SKM-1 treated with dmso at 0.1 percent for 144 hours (cell line): Measurements from ENCODE around the gene PGAP6.
"Not testable (repeated sequence)": the region's sequence is repeated elsewhere in the genome, so short reads cannot be mapped to it uniquely, and the experiment has no call there.

Source experiments
- DNase-seq: peaks from one replicate; lab custom pipeline; 2025; ENCODE audit not compliant: unreplicated experiment; lab: John Stamatoyannopoulos, UW

Gene PGAP6

DNA sequence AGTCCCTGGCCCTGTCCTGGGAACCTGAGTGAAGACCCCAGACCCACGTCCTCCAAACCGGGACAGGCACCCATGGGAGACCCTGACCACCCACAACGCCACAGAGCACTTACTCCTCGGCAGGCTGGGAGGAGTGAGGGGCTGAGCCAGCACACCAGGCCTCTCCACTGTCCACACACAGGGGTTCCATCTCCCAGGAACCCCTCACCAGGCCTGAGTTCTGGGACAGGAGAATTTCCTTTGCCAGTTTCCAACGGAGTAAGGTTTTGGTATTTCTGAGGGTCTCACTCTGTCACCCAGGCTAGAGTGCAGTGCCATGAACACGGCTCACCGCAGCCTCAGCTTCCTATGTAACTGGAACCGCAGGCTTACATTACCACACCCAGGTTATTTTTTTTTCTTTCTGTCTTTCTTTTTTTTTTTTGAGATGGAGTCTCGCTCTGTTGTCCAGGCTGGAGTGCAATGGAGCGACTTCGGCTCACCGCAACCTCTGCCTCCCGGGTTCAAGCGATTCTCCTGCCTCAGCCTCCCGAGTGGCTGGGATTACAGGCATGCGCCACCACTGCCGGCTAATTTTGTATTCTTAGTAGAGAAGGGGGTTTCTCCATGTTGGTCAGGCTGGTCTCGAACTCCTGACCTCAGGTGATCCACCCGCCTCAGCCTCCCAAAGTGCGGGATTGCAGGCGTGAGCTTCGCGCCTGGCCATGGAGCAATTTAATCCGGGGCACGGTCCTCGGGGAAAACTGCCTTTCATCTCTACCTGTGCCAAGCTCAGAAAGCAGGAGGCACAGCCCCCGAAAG is 1.6 kb downstream of the PGAP6 start:
- DNase-seq = no peak

DNA sequence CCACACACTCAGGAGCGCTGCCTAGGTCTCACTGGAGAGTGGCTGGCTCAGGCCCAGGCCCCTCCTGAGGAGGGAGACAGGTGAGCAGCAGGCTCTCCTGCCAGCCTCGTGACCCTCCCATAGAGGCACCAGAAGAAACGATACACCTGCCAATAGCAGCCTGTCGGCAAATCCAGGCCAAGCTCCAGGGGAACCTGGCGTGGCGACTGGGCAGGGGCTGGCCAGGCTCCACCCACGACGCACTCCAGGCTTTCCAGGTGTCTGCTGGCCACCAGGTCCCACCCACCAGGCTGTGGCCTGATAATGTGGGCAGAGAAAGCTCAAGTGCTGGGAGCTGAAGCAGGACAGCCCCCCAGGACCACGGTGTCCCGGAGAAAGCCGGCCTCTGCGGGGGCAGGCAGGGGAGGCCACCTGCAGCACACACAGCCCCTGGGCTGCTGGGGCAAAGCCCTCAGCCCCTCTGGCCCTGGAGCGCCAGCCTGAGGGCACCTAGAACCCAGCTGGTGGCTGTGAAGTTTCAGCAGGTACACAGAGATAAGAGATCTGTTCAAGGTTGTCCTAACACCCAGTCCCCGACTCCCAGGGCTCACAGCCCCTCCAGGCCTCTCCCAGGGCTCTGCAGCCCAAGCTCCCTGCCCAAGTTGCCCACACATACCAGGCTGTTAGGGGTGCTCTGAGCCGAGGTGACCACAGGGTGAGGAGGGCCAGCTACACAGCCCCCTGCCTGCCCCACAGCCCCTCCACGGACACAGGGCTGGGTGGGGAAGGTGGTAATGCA is 2.4 kb downstream of the PGAP6 start:
- DNase-seq = no peak

DNA sequence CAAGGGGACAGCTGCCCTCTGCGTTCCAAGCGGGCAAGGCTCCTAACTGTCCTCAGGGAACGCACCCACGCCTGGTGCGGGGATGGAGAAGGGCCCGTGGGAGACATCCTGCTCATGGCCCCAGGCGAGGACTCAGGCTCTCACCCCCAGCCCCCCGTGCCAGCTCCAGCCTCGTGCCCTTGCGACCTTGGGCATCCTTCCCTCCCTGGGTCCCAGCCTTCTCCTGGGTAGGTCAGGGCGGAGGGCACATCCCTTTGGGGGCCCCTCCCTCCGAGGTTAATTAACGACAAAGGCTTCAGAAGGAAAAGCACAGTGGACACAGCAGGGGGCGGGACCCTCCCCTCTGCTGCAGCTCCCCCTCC is 3.0 kb downstream of the PGAP6 start:
- no peak for DNase-seq

DNA sequence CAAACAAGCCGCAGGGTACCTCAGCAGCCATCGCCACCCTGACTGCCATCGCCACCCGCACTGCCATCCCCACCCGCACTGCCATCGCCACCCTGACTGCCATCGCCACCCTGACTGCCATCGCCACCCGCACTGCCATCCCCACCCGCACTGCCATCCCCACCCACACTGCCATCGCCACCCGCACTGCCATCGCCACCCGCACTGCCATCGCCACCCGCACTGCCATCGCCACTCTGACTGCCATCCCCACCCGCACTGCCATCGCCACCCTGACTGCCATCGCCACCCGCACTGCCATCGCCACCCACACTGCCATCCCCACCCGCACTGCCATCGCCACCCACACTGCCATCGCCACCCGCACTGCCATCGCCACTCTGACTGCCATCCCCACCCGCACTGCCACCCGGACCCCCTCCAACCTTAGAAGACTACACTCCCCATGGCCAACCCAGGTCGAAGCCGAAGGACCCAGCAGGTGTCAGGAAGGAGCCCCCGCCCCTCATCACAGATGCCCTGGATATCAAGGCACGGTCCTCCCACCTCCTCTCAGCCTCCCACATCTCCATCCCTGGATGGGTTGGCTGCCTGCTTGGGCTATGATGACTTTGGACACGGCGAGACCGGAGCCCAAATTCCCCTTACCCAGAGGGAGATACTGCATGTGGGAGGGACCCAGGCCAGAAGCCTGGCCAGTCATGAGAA is 3.5 kb downstream of the PGAP6 start:
- not testable (repeated sequence) for DNase-seq

DNA sequence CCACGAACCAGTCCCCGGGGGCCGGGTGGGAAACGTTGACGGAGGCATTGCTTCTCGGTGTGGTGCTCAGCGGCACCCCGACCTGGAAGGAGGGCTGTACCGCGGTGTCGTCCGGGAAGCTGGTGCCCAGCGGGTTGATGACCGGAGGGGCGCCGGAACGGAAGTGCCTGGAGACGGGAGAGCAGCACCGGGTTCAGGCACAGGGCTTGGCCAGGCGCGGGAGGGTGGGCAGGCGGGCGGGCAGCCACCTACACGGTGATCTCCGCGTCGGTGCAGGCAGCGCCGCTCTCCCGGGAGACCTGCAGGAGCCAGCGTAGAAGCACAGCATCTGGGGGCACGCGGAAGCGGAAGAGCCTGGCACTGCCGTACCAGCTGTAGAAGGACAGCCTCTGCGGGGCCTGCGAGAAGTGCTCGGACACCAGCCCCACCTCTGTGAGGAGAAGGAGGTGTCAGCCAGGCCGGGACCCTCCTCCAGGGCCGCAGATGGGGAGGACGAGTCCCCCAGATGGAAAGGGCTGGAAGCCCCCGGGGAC is 4.3 kb downstream of the PGAP6 start:
- DNase-seq = no peak

DNA sequence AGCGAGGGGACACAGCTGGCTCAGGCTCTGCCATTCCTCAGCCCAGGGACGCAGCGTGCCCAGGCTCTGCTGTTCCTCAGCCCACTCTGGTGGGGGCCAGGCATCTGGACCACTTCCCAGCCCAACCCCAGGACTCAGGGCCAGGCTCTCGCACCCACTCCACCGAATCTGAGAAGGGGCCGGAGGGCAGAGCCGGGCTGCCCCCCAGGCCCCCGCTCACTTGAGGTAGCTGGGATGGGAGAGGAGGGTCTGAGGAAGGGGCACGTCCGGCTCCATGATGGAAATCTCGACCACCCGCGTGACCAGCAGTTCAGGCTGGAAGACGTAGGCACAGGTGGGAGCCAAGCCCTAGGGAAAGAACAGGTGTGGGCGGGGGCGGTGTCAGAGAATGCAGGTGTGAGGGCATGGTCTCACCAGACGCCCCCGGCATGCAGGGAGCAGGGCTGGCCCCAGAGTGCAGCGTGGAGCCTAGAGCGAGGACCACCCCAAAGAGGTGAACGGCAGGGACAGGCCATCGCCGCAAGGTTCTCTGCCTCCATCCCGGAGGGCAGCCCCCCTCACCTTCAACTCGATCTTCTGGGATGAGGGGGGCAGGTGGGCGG is 4.9 kb downstream of the PGAP6 start:
- no peak for DNase-seq

DNA sequence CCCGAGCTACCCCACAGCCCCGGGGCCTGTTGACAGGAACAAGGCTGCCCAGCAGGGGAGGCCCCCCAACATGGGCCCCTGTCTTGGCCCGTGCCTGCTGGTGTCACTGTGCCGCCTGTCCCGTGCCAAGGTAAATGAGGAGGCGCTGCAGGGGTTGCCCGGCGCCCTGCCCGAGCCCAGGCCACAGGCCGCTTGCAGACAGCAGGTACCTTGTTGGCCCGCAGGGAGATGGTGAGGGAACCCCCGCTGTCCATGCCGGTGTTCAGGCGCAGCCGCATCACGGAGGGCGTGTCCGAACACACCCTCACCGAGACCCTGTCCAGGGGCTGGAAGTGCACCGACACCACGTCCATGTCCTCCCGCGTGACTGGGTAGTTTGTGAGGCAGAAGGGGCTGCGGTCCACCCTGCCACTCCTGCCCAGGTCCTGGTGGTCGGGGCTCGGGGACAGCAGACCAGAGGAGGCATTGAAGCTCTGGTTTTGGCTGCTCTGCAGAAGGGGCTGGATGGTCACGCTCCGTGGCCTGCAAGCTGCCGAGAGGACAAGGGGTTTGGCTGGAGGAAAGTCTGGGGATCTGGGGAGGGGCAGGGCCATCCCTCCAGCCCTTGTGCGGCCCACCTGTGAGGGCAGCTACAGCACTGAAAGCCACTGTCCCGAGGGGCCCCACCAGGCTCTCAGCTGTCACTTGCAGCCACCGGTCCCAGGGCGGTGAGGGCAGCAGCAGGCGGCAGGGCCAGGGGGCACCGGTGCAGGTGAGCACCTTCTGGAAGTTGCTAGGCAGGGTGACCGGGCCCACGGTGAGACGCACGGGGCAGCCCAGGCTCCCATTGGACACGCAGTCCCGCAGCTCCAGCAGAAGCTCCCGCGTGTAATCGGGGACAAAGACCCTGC is 5.6 kb downstream of the PGAP6 start:
- DNase-seq = no peak

DNA sequence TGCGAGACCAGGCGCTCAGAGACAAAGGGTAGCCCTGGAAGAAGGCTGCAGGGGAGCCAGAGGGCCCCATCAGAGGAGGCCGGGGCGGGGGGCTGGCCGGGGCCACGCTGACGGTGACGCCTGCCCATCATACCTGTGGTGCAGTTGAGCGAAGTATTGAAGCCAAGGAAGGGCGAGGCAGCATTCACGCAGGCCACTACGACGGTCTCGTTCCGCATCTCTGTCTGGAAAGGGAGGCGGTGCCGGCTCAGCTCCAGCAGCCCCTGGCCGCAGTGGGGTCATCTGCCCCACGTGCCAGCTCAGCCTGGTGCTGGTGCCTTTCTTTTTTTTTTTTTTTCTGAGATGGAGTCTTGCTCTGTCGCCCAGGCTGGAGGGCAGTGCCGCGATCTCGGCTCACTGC is 6.6 kb downstream of the PGAP6 start:
- no peak for DNase-seq

DNA sequence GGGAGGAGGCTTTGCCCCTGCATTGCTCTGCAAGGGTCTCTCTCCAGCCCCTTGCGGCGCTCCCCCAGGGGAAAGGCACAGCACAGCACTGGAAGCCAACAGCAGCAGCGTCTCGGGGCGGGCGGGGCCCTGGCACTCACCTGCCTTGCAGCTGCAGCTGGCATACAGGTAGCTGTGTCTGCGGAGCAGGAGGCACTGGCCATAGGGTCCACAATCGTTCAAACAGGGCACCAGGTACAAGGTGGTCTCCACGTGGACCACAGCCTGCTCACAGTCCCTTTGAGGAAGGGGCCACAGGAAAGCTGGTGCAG is 7.2 kb downstream of the PGAP6 start:
- no peak for DNase-seq

DNA sequence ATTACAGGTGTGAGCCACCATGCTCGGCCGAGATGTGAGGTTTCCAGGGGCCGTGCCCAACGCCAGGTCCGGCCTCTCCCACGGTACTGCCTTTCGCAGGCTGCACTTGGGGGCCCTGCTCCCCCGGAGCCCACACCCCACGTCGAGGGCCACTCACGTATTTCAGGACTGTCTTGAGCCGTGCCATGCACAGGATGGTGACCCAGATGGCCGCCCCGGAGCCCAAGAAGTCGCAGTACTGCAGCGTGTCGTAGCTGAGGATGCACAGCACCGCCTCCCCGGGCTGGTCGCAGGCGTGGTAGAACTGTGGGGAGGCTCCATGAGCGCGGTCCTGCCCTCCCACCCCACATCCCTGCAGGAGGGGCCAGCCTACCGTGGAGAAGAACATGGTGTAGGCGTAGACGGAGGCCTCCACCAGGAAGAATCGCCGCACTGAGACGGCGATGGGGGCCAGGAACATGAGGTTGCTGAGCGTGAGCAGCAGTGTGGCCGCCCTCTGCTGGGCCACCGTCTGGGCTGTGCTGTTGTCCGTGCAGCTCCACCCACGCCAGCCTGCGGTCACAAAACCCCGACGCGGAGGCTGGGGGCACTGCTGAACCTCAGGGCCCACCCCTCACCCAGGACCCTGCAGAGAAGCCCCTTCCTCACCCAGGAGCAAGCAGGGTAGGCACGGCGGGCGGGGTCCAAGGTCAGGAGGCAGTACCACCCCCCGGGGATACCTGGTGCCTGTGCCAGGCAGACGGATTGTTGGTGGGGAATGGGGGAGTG is 7.7 kb downstream of the PGAP6 start:
- DNase-seq = no peak

DNA sequence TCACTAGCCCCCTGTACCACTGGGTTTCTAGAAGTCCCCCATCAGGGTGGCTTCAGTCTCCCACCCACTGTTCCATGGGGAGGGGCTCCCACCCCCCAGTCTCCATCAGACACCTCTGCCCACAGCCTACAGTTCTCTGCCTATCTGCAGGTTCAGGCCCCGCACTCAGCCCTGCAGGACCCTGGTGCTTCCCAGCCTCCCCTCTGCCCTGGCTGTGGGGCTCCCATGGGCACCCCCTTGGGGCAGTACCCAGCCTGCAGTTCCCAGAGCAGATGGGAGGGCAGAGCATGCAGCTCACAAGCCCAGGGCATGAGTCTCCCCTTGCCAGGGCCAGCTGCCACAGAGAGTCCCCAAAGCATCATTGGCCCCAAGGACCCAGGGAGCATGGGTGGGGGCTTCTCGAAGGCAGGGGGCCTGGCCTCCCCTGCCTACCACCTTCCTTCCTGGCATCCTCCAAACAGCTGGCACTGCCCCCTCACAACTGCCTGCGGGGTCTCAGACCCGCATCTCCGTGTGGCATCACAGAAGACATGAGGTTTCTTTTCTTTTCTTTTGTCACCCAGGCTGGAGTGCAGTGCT is 8.7 kb downstream of the PGAP6 start:
- no peak for DNase-seq

DNA sequence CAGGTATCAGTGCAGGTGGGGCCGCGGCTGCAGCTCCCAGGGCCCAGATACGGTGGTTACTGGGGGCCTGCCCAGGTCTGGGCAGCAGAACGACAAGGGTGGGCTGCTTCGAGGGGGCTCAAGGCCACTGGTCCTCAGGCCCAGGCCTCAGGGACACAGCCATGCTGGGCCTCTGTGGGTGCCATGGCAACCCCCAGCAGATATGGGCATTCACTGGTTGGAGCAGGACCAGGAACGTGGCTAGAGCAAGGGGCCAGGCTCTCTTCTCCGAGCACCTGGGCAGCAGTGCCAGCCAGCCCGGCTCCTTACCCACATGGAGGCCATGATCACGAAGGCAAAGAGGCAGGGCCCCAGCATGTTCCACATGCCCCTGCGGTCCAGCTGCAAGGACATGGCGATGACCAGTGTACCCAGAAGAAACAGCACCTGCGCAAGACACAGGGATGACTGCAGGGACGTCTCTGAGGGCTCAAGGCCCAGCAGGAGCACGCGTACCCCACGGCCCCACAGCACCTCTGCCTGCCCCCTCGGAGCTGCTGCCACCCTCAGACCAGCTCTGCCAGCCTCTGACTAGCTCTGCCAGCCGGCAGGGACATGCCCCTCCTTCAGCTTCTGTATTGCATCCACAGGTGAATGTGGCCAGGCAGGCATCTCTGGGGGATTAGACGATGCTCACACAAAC is 9.3 kb downstream of the PGAP6 start:
- no peak for DNase-seq

DNA sequence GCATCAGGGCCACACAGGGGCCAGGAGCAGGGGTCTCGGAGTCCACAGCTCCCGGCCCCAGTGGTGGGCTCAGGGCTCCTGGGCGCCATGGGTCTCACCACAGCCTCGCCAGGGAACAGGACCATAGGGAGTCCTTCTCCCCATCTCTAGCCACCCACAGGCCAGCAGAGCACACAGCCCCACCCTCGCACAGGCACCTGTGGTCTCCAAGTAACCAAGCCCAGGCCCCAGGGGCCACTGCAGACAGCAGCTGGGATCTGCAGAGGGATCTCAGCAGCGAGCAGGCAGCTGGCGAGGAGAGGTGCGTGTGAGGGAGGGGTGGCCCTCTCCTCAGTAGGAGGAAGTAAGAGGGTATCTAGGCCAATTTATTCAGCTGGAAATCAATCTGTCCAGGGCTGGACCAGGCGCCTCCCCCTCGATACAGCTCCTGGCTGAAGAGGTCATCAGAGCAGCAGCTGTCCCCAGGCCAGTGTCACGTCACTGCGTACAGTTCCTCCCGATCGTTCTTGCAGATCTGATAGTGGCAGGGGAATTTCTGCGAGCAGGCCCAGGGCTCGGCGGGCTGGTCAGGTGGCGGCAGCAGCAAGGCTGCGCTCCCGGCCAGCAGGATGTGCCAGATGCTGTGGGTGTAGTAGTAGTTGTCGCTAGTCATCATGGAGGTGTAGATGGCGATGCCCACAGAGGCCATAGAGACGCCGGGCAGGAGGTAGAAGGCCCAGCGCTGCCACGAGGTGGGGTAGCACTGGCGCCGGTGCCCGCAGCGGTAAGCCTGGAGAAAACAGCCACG is 10.1 kb downstream of the PGAP6 start:
- no peak for DNase-seq

DNA sequence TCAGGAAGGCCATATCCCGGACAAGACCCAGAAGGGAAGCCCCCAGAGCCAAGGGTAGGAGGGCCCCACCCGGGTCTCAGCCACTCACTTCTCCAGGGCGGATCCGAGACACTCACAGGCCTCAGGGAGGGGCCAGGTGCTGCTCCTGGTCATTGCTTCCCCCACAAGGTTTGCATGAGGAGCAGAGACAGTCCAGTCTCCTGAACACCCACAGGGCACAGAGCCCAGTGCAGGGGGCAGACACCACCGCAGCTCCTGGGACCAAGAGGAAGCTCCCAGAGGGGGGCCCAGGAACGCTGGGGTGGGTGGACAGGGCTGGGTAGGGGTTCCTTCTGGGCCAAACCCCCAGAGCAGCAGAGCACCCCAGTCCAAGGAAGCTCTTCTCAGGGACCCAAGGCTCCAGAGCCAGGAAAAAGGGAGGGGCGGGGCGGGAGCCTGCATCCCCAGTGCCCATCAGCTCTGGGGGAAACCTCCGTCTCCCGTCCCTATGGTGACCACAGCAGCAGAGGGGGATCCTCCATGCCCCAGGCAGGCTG is 10.7 kb downstream of the PGAP6 start:
- DNase-seq = no peak

DNA sequence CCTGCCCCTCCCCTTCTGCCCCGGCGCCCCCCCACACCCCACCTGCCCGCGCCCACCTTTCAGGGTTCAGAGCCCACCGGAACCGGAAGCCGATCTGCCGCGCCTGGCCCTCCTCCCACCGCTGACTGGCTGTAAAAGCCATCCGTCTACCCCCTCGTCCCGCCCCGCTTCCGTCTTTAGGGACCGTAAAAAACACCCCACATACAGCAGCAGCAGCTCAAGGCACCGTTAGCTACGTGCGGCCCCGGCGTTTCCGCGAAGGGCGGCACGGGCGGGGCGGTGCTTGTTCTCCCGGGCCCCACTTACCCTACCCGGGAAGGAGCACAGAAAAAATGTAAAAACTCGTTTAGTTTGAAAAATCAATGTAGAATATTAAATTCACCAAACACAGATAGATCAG is 11.3 kb downstream of the PGAP6 start, which contains the start of gene MRPL28:
TSS of gene MRPL28 (minus strand) at position 96 of the 400 bp plus-strand sequence. CDS start 320 bp downstream, outside the sequence.
- DNase-seq = peak; percentile 94

DNA sequence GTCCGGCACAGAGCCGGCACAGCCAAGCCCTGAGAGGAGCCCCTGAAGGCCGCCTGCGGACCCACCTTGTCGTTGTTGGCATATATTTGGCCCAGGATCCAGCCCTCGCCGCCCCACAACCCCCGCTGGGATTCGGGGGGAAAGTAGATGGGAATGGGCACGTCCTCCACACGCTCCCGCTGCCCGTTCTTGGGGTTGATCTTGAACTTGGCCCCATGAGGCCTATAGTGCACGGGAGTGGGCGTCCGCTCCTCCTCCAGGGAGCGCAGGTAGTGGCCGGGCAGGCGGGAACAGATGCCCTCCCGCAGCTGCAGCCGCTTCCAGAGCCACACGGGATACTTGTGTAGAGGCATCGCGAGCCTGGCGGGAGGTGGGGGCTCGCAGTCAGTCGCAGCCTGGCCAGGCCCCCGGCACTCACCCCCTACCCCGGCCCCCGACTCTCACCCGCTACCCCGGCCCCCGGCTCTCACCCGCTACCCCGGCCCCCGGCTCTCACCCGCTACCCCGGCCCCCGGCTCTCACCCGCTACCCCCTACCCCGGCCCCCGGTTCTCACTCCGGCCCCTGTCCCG is 11.8 kb downstream of the PGAP6 start:
- no peak for DNase-seq

DNA sequence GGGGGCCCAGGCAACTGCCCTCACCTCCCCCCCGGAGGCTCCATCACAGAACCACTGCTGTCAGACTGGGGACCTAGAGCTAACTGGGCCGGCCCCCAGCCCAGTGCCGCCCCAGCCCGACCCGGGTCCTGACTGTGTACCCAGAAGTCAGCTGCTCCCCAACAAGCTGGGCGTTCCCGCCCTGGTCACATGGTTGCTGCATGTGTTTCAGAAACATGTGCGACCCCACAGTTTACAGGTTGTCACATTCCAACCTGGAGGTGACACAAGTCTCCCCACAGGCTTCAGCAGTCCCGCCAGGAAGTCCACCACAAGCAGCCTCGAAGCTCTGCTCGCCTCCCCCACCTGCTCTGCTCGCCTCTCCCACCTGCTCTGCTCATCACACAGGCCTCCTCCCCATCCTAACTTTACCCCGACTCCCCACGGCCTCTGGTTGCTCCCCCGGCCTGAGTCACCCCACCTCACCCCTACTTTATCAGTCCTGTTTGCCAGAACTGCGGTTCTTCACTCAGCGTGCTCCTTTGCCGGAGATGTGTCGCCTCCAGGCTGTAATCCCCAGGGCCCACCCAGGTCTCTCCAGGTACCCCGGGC is 12.4 kb downstream of the PGAP6 start:
- no peak for DNase-seq
